Fibroblast of skin of left biceps (primary cell): Measurements from ENCODE around the gene LCN9.
"Not testable (repeated sequence)": the region's sequence is repeated elsewhere in the genome, so short reads cannot be mapped to it uniquely, and the experiment has no call there.

ENCODE experiments used
- DNase-seq, 2 experiments: peaks; one replicate each; pipeline ENCODE4 v3.0.0-alpha.2; 2013; ENCODE audit warnings: low read depth in 2 of 2

LCN9 gene

DNA sequence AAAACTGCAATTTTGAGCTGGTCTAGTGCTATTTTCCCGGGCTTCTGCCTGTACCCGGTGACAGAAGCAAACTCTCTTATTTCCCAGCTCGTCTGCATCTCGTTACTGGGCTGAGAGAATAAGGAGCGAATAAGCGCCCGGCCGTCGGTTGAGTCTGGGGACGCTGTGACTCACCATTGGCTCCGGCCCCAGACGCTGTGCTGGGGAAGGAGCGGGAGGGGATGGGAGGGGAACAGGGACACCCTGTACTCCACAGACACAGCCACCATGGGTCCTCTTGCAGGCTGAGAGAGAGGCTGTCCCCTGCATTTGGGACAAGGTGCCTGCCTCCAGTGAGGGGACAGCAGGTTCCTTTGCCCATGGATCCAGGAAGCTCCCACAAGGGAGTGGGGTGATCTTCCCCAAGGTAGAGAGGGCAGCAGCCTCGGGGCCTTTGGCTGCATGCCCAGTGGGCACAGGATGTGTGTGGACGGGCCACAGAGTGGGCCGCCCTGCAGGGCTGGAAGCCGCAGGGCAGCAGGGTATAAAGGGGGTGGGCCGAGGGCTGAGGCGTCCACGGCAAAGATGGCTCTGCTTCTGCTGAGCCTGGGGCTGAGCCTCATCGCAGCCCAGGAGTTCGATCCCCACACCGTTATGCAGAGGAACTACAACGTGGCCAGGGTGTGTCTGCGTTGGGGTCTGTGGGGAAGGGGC is at the start of gene LCN9:
Gene LCN9 (plus strand): TSS at position 552 of the 693 bp plus-strand sequence. CDS start 13 bp downstream, at position 565.
- no peak for DNase-seq

DNA sequence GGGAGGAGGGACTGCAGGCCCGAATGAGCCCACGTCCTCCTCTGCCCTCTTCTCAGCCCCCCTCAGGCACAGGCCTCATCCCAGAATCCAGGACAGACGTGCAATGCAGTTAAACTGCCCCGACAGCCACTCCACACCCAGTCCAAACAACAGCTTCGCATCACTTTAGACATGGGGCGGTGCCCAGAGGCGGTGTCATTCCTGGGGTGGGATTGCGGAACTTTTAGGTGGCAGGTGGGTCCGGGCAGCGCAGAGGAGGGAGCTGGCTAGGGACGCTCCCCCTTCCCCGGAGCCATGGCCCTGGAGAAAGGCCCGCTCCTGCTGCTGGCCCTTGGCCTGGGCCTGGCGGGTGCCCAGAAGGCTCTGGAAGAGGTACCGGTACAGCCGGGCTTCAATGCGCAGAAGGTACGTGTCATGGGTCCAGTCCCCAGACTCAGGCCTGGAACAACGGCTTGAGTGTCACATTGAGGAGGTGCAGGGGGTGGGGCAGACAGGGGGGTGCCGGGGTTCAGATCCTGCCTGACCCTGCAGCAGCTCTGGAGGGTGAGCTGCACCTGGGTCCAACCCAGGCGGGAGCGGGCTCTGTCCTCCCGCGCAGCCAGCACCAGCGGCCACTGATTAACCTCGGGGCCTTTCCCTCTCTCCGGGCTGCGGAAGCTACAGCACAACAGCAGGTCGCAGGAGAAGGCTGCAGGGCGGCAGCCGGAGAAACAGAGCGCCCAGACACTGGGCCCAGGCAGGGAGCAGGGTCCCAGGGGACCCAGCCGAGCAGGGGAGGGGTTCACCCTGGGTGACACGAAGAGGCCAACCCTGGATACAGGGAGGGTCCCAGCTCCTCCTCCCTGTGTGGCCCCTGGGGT is 48.9 kb upstream of the LCN9 start:
- DNase-seq = no peak

DNA sequence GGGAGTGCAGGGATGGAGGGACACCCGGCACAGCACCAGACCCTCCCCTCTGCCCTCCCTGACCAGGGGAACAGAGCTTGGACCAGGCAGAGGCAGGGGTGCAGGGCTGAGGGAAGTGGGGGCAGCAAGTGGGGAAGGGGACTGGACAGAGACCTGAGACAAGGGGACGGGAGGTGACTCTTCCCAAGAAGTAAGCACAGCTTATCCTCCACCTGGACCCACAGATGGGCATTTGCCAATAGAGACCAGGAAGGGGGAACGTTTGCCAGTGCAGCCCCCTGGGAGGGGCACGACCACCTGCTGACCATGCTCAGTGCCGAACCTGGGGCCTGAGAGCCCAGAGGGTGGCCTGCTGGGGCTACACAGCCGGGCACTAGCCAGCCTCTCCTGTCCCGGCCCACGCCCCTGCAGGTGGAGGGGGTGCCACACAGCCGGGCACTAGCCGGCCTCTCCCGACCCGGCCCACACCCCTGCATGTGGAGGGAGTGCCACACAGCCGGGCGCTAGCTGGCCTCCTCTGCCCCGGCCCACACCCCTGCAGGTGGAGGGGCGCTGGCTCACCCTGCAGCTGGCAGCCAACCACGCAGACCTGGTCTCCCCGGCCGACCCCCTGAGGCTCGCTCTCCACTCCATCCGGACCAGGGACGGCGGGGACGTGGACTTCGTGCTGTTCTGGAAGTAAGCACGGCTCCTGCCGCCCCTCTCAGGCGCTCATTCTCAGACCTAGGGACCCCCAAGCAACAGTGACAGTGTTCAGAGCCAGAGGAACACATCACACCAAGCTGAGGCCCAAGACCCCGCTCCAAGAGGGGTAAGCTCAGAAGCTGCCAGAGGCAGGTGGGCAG is 48.1 kb upstream of the LCN9 start:
- DNase-seq = no peak

DNA sequence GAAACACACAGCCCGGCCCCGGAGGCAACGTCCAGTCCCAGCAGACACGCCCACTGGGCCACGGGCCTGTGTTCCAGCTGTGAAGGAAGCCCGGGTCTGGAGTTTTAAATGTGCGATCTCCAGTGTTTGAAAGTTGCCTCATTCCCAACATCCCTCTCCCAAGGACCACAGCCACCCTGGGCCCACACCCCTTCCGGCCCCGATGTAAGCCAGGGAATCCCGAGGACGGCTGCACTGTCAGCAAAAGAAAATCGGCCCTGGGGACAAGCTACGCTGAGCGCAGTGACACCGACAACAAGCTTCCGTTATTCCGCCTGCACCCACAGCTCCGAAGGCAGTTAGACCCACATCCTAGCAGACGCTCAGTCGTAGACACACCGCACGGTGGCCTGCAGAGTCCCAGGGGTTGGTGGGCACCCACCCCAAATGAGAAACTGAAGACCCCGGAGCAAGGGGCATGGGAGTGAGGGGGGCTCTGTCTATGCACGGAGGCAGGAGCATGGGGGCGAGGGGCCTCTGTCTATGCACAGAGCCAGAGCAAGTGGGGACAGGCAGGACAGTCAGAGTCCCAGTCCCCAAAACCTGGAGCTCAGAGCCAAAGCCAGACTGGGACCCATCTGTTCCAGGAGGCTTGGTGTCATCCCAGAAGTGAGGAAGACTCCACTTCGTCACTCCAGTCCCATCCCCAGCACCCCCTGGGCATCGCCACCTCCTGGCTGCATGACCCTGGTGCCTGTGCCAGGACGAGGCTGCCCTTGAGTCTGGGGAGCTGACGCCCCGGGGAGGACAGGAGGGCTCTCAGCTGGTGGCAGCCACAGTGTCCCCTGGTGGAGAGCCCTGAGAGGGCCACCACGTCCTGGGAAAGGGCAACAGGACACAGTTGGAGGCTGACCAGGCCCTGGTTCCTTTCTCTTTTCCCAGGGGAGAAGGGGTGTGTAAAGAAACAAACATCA is 47.2 kb upstream of the LCN9 start:
- DNase-seq = no peak

DNA sequence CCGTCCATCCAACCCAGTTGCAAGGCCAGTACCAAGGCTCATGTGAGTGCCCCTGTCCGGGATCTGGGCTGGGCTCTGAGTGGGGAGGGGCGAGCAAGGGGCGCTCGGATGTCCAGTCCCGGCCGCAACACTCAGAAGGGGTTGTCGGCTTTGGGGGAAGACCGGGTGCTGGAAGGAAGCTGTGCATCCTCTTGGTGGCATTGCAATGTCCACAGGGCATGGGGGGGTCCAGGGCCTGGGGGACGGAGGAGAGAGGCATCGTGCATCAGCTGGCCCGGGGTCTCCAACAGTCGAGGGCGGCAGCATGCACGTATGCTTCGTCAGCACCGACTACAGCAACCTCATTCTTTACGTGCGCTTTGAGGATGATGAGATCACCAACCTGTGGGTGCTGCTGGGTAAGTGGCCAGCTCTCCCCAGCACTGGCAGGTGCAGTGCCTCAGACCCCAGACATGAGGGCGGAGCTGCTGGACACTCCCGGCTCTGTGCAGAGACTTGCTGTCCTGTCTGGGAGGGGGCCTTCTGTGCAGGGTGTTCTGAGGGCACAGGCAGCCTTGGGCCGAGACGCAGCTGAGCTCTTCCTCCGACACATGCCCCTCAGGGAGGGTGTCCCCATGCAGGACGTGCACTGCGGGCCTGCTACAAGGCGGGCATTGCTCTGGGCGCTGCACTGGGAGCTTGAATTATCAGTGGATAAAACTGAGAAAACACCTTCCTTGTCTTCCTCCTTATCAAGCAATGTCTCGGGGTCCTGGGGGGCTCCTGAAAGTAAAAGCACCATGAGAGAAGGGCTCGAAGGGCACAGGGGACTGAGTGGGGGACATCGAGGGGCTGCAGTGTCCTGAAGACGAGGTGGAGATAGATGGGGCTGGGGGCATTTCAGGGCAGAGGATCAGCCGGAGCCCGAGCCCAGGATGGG is 46.2 kb upstream of the LCN9 start:
- no peak for DNase-seq

- DNase-seq = no peak
These were observed 45.6 kb upstream of the LCN9 start for GRCh38 chr9:135617538-135617900.

- no peak for DNase-seq
These were observed 45.1 kb upstream of the LCN9 start for GRCh38 chr9:135617991-135618411.

DNA sequence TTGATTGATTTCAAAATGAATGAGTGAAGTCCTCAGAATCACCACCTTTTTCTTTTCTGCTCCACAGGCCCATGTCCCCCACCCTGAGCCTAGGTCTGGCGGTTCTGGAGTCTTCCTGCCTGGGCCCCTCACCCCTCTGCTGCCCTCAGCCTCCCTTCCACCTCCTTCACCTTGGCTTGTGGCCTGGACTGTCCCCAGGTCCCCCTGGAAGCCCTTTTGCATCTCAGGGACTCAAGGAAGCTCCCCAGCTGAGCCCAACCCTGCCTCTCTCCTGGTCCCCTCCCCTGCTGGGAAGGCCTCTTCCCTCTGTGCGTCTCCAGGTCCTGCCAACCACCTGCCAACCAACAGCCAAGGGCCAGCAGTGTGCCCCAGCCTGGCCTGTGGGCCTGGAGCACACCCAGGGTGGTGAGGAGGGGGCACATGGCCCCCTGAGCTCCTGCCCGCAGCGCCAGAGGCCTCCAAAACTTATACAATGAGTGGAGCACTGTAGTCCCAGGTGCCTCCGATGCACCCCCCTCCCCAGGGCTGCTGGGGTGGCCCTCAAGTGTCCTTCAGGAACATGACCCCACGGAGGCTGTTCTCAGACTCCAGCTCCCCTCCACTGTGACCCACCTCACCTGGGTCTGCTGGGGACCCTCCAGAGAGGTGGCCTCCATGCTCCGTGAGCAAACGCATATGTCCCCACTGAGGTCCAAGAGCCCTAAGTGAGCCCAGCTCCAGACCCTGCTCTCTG is 44.1 kb upstream of the LCN9 start:
- no peak for DNase-seq

GRCh38 chr9:135619599-135619886 is 43.6 kb upstream of the LCN9 start:
- DNase-seq = no peak

DNA sequence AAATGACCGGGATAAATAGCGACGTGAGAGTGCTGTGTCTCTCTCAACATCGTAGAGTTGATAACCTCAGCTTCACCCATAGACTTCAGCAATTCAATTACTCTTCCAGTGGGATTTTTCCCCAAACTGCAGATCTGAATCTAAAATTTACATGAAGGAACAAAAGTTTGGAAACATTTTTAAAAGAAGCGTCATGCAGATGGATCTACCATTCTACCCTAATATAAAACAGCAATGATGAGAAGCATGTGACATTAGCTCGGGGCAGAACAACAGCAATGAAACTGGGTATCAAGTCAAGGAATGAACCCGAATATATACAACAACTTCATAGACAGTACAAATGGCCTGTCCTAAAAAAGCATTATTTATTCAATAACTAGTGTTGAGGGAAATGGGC is 42.6 kb upstream of the LCN9 start:
- DNase-seq = no peak

GRCh38 chr9:135622415-135623020 is 40.6 kb upstream of the LCN9 start:
- no peak for DNase-seq

DNA sequence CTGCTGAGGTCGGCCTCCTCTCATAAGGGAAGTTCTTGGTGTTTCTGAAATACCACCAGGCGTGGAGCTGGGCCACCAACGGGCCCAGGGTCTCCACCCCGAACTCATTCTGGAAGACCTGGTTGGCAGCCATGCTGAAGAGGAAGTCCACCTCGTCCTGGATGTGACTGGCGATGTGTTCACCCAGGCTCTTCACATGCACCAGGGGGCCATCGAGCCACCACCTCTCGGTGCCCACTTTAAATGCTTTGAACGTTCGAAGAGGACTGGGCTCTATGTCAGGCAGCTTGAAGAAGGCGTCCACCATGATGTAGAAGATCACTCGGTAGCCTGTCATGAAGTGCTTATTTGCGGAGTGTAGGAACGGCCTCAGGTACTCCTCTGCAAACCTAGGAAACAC is 38.8 kb upstream of the LCN9 start:
- no peak for DNase-seq

- DNase-seq = no peak
These were observed 30.3 kb upstream of the LCN9 start for GRCh38 chr9:135632841-135633240.

GRCh38 chr9:135636930-135637530 is 26.1 kb upstream of the LCN9 start:
- DNase-seq = not testable (repeated sequence)

- no peak for DNase-seq
These were observed 23.9 kb upstream of the LCN9 start, which contains the start of gene GLT6D1 for GRCh38 chr9:135639196-135639595. Gene GLT6D1, minus strand, starts transcription at chr9:135639540. Its CDS starts 353 bp downstream, at chr9:135639187.

GRCh38 chr9:135641047-135641446 is 22.1 kb upstream of the LCN9 start:
- no peak for DNase-seq

GRCh38 chr9:135641745-135642144 is 21.4 kb upstream of the LCN9 start:
- no peak for DNase-seq

GRCh38 chr9:135644631-135645218 is 18.4 kb upstream of the LCN9 start:
- no peak for DNase-seq
